ENCODE measurements around the gene TEK.

DNA sequence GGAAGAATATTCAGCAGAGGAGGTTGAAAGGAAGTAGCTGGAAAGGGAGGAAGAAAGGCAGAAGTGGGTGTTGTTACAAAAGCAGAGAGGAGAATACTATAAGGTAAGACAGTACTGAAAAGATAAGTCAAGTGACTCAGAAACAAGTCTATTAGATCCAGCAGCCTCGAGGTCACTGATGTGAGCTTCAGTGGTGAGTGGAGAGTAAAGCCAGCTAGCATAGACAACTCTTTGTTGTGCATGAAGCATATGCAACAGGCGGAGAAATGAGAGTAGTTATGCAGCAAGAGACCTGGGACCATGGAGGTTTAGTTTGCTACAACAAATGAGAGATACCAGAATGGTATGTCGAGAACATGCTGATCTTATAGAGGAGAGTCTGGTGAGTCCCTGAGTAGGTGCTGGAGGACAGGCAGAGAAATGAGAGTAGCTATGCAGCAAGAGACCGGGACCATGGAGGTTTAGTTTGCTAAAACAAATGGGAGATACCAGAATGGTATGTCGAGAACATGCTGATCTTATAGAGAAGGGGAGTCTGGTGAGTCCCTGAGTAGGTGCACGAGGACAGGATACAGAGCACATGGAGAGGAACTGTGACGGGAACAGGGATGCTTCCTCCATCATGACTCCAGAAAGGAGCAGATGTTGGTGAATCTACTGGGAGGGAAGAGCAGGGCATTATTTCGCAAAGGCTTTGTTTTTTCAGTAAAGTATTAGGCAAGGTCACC, 151.9 kb downstream of the TEK start:
- TF ChIP-seq, protein P1, sequence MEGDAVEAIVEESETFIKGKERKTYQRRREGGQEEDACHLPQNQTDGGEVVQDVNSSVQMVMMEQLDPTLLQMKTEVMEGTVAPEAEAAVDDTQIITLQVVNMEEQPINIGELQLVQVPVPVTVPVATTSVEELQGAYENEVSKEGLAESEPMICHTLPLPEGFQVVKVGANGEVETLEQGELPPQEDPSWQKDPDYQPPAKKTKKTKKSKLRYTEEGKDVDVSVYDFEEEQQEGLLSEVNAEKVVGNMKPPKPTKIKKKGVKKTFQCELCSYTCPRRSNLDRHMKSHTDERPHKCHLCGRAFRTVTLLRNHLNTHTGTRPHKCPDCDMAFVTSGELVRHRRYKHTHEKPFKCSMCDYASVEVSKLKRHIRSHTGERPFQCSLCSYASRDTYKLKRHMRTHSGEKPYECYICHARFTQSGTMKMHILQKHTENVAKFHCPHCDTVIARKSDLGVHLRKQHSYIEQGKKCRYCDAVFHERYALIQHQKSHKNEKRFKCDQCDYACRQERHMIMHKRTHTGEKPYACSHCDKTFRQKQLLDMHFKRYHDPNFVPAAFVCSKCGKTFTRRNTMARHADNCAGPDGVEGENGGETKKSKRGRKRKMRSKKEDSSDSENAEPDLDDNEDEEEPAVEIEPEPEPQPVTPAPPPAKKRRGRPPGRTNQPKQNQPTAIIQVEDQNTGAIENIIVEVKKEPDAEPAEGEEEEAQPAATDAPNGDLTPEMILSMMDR (IDR thresholded peaks at IDR 0.05) = no peak
- TF ChIP-seq POLR2A (IDR thresholded peaks at IDR 0.05) = no peak

All from esophagus squamous epithelium (tissue), 4 donors.